CD14-positive monocyte (primary cell): ENCODE measurements around the gene SPATA33. TPM values are rescaled to one million over a fixed set of nuclear protein-coding genes. Genes with fewer than 3 reads are reported as not detected.

ENCODE experiments used
- DNase-seq, 3 donors: peaks; one replicate each; pipeline ENCODE4 v3.0.0-alpha.2; 2011 to 2022
- H2AFZ ChIP-seq: 2 replicates; pipeline ENCODE4 v1.6.0; 2012; ENCODE audit warnings: mild to moderate bottlenecking, low read depth, low read length, inconsistent platforms; ENCODE audit not compliant: insufficient read depth, poor library complexity, severe bottlenecking
- H3K27ac ChIP-seq, 2 donors: 1 replicate in 1 of 2; 2 replicates in 1 of 2; pipeline ENCODE4 v1.5.1; 2012 to 2013; ENCODE audit warnings: low read length in 2 of 2, control low read depth in 1 of 2, inconsistent platforms in 1 of 2, low read depth in 1 of 2, mild to moderate bottlenecking in 1 of 2
- H3K27me3 ChIP-seq, 2 donors: one replicate each; pipeline versions ENCODE4 v1.6.0 to v1.6.1; 2011 to 2013; ENCODE audit warnings: low read length in 2 of 2; ENCODE audit not compliant: control insufficient read depth in 2 of 2, insufficient read depth in 2 of 2
- H3K36me3 ChIP-seq, 2 donors: replicated peaks in 1 of 2; 1 replicate in 1 of 2; 2 replicates in 1 of 2; pipeline versions ENCODE4 v1.5.1 to v1.6.1; 2012 to 2013; ENCODE audit warnings: low read length in 2 of 2, control low read depth in 1 of 2, inconsistent platforms in 1 of 2, mild to moderate bottlenecking in 1 of 2; ENCODE audit not compliant: insufficient read depth in 2 of 2, control insufficient read depth in 1 of 2
- H3K4me1 ChIP-seq, 2 donors: 1 replicate in 1 of 2; 2 replicates in 1 of 2; pipeline versions ENCODE4 v1.5.1 to v1.6.1; 2012 to 2013; ENCODE audit warnings: low read length in 2 of 2, control low read depth in 1 of 2, inconsistent platforms in 1 of 2, mild to moderate bottlenecking in 1 of 2, moderate library complexity in 1 of 2; ENCODE audit not compliant: insufficient read depth in 2 of 2, control insufficient read depth in 1 of 2
- H3K4me2 ChIP-seq: replicated peaks from 2 replicates; pipeline ENCODE3; 2012; ENCODE audit warnings: low read length, moderate library complexity, mild to moderate bottlenecking; ENCODE audit not compliant: poor library complexity, severe bottlenecking; ENCODE audit errors: extremely low read depth
- H3K4me3 ChIP-seq, 3 experiments: fragments of 200-600 bp in 1 of 3; sonication (generic) in 1 of 3; replicated peaks in 1 of 3; 1 replicate in 2 of 3; 2 replicates in 1 of 3; pipeline ENCODE4 v1.5.1; 2011 to 2013; ENCODE audit warnings: low read length in 3 of 3, mild to moderate bottlenecking in 3 of 3, control low read depth in 2 of 3, low read depth in 2 of 3, inconsistent platforms in 1 of 3, moderate library complexity in 1 of 3
- H3K79me2 ChIP-seq: 2 replicates; pipeline ENCODE4 v1.6.0; 2012; ENCODE audit warnings: mild to moderate bottlenecking, control low read depth, inconsistent platforms, low read length, moderate library complexity; ENCODE audit not compliant: insufficient read depth
- H3K9ac ChIP-seq: 2 replicates; pipeline ENCODE4 v1.6.0; 2017; ENCODE audit warnings: low read length, mild to moderate bottlenecking; ENCODE audit not compliant: insufficient read depth, poor library complexity, severe bottlenecking
- H3K9me3 ChIP-seq, 2 donors: replicated peaks in 1 of 2; 1 replicate in 1 of 2; 2 replicates in 1 of 2; pipeline versions ENCODE4 v1.5.1 to v1.6.1; 2012 to 2013; ENCODE audit warnings: low read length in 2 of 2, control low read depth in 1 of 2; ENCODE audit not compliant: control insufficient read depth in 1 of 2, insufficient read depth in 1 of 2
- H4K20me1 ChIP-seq: 2 replicates; pipeline ENCODE4 v1.6.0; 2012; ENCODE audit warnings: mild to moderate bottlenecking, low read length, control low read depth, moderate library complexity; ENCODE audit not compliant: insufficient read depth
- H3K27ac Mint-ChIP-seq, 7 donors: one replicate each; pipeline ENCODE4 v1.8.0; 2020; ENCODE audit warnings: mild to moderate bottlenecking in 7 of 7, mixed read lengths in 7 of 7, moderate library complexity in 6 of 7, inconsistent platforms in 2 of 7
- H3K27me3 Mint-ChIP-seq, 3 donors: one replicate each; pipeline ENCODE4 v1.8.0; 2021 to 2022; ENCODE audit warnings: low read depth in 3 of 3, mild to moderate bottlenecking in 3 of 3, mixed read lengths in 3 of 3, moderate library complexity in 3 of 3, inconsistent platforms in 1 of 3
- H3K36me3 Mint-ChIP-seq, 2 donors: one replicate each; pipeline ENCODE4 v1.8.0; 2020; ENCODE audit warnings: mixed read lengths in 2 of 2, inconsistent platforms in 1 of 2, mild to moderate bottlenecking in 1 of 2
- H3K4me1 Mint-ChIP-seq: one replicate; pipeline ENCODE4 v1.8.0; 2020; ENCODE audit warnings: mild to moderate bottlenecking, mixed read lengths
- H3K4me3 Mint-ChIP-seq, 2 donors: one replicate each; pipeline ENCODE4 v1.8.0; 2020; ENCODE audit warnings: mild to moderate bottlenecking in 2 of 2, mixed read lengths in 2 of 2, moderate library complexity in 1 of 2
- H3K9me3 Mint-ChIP-seq, 7 donors: one replicate each; pipeline ENCODE4 v1.8.0; 2020 to 2022; ENCODE audit warnings: mixed read lengths in 7 of 7, mild to moderate bottlenecking in 6 of 7, moderate library complexity in 6 of 7, inconsistent platforms in 2 of 7
- WGBS: methylation state at CpG from one replicate; pipeline ENCODE4 v1.1.5; 2013; ENCODE audit warnings: missing lambda C conversion rate; ENCODE audit not compliant: insufficient coverage; 5-methylcytosine and 5-hydroxymethylcytosine counted together
- intact Hi-C, 2 donors: fragments of 100-400 bp; cut with micrococcal nuclease; formaldehyde crosslinking; loops; one replicate each; pipeline versions ENCODE4 v1.15.0 to v1.15.1; 2023
- polyA plus RNA-seq, 3 donors: library from polyadenylated mRNA; depleted of rRNA in 1 of 3; unstranded in 2 of 3; stranded (reverse) in 1 of 3; fragments of 300-500 nt in 2 of 3; fragments of >200 nt in 1 of 3; fragmentation: Illumina TruSeq in 2 of 3; gene quantifications; 1 replicate in 2 of 3; 2 replicates in 1 of 3; pipeline ENCODE4 v1.2.3, GENCODE V29; 2012 to 2021
- TF ChIP-seq, protein P1 (sequence below): fragments of 200-600 bp; IDR thresholded peaks from one replicate; pipeline ENCODE4 v1.8.0; 2022; ENCODE audit warnings: antibody characterized with exemption, mild to moderate bottlenecking

The SPATA33 gene
- polyA plus RNA-seq, 3 donors: 1.4 to 3.5 (median 1.8) TPM

DNA sequence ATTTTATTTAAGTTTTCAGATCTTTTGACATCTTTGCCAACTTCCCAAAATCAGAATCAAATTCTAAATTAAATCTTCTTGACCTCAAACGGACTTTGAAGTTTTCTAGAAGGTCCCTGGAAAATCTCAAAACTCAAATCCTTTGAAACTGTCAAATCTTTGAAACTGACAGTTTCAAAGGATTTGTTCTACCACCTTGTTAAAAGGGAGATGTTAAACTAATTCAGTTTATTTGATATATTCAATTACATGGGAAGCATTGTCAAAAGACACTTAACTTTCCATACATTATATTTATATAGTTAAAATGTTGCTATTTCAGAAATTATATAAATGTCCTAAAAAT, 47.6 kb upstream of the SPATA33 start:
- H3K9me3 ChIP-seq: no peaks in the 10 kb centered on the region
- H3K79me2 ChIP-seq: no peaks in the 10 kb centered on the region
- Mint-ChIP-seq H3K4me3 (no peak overlapping the region), H3K27ac (no peak overlapping the region), H3K27me3 (peaks cover 1 to 11% (median 5%) of the 10 kb centered on the region in 3 donors), H3K9me3 (no peaks in the 10 kb centered on the region), H3K36me3 (no peaks in the 10 kb centered on the region), H3K4me1 (no peaks in the 10 kb centered on the region)
- TF ChIP-seq, protein P1, sequence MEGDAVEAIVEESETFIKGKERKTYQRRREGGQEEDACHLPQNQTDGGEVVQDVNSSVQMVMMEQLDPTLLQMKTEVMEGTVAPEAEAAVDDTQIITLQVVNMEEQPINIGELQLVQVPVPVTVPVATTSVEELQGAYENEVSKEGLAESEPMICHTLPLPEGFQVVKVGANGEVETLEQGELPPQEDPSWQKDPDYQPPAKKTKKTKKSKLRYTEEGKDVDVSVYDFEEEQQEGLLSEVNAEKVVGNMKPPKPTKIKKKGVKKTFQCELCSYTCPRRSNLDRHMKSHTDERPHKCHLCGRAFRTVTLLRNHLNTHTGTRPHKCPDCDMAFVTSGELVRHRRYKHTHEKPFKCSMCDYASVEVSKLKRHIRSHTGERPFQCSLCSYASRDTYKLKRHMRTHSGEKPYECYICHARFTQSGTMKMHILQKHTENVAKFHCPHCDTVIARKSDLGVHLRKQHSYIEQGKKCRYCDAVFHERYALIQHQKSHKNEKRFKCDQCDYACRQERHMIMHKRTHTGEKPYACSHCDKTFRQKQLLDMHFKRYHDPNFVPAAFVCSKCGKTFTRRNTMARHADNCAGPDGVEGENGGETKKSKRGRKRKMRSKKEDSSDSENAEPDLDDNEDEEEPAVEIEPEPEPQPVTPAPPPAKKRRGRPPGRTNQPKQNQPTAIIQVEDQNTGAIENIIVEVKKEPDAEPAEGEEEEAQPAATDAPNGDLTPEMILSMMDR: no peak
- H2AFZ ChIP-seq: no peak overlapping the region
- H3K4me3 ChIP-seq: no peak overlapping the region
- H4K20me1 ChIP-seq: no peaks in the 10 kb centered on the region
- no peak overlapping the region for H3K9ac ChIP-seq
- no peak overlapping the region for H3K4me2 ChIP-seq
- H3K27me3 ChIP-seq: no peaks in the 10 kb centered on the region
- DNase-seq: no peak
- intact Hi-C loops: no loop called here
- H3K4me1 ChIP-seq: no peaks in the 10 kb centered on the region
- H3K36me3 ChIP-seq: no peaks in the 10 kb centered on the region
- WGBS: no CpG with 5 or more reads among the region's 1 CpG
- no peak overlapping the region for H3K27ac ChIP-seq

DNA sequence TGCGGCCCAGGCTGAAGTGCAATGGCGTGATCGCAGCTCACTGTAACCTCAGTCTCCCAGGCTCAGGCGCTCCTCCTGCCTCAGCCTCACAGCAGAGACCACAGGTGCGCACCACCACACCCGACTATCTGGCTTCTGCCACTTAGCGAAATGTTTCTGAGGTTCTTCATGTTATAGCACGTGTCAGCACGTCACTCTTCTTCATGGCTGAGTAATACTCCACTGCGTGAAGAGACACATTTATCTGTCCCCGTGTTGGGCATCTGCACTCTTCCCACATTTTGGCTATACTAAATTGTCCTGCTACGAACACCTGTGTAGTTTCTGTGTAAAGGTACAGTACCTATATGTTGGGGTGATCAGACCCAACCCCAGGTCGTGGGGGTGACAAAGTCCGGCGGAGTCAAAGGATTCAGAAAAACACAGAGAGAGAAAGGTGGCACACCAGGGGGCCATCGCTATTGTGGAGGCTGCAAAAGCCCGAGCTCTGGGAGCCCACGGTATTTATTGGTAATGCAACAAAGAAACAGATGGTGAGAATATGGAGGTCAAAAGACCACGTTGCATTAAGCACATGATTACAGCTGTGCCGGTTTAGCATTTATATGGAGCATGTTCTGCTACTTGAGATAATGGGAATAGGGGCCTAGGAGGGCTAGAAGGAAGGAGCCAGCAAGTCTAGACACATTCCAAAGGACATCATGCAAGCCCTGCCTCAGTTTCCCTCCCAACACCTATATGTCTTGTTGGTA, 45.0 kb upstream of the SPATA33 start:
- Histone ChIP-seq H3K4me3 (no peak overlapping the region), H4K20me1 (no peaks in the 10 kb centered on the region), H3K4me1 (no peaks in the 10 kb centered on the region), H3K9ac (no peak overlapping the region), H3K4me2 (no peak overlapping the region), H3K9me3 (no peaks in the 10 kb centered on the region), H3K27ac (no peak overlapping the region), H3K36me3 (no peaks in the 10 kb centered on the region), H2AFZ (no peak overlapping the region), H3K27me3 (no peaks in the 10 kb centered on the region), H3K79me2 (no peaks in the 10 kb centered on the region)
- intact Hi-C loops: no loop called here
- no peak for DNase-seq
- TF ChIP-seq, protein P1: no peak
- Mint-ChIP-seq H3K4me3 (no peak overlapping the region), H3K36me3 (no peaks in the 10 kb centered on the region), H3K9me3 (peaks cover 0 to 5% (median 0%) of the 10 kb centered on the region in 7 donors), H3K27ac (no peak overlapping the region), H3K4me1 (no peaks in the 10 kb centered on the region), H3K27me3 (peaks cover 6 to 15% (median 6%) of the 10 kb centered on the region in 3 donors)
- WGBS: 95% methylated on average over 17 of the region's 20 CpGs
